IPS-20b (cell line): Measurements from ENCODE around the gene PTPRN2.

Experiments used
- H3K27ac ChIP-seq: one replicate; pipeline ENCODE4 v1.5.1; 2013; ENCODE audit warnings: low read length
- H3K27me3 ChIP-seq: 2 replicates; pipeline ENCODE4 v1.6.1; 2013; ENCODE audit warnings: mild to moderate bottlenecking, low read length, inconsistent platforms; ENCODE audit not compliant: insufficient read depth
- H3K36me3 ChIP-seq: 2 replicates; pipeline ENCODE4 v1.6.1; 2013; ENCODE audit warnings: low read depth, mild to moderate bottlenecking, inconsistent platforms, low read length, moderate library complexity; ENCODE audit not compliant: insufficient read depth
- H3K4me1 ChIP-seq: 2 replicates; pipeline ENCODE4 v1.6.1; 2013; ENCODE audit warnings: mild to moderate bottlenecking, control low read depth, inconsistent platforms, low read length, moderate library complexity; ENCODE audit not compliant: insufficient read depth
- H3K4me3 ChIP-seq: 2 replicates; pipeline ENCODE4 v1.5.1; 2013; ENCODE audit warnings: mild to moderate bottlenecking, low read length, inconsistent platforms
- H3K9ac ChIP-seq: 2 replicates; pipeline ENCODE4 v1.6.1; 2013; ENCODE audit warnings: low read depth, mild to moderate bottlenecking, inconsistent platforms, low read length, moderate library complexity
- H3K9me3 ChIP-seq: 2 replicates; pipeline ENCODE4 v1.6.1; 2013; ENCODE audit warnings: mild to moderate bottlenecking, low read depth, low read length, inconsistent platforms; ENCODE audit not compliant: insufficient read depth

Gene PTPRN2

GRCh38 chr7:158246960-158247673, 340.5 kb downstream of the PTPRN2 start:
- no peak overlapping the region for H3K4me3 ChIP-seq
- no peaks in the 10 kb centered on the region for H3K36me3 ChIP-seq
- H3K9me3 ChIP-seq = peaks cover 100% of the 10 kb centered on the region

DNA sequence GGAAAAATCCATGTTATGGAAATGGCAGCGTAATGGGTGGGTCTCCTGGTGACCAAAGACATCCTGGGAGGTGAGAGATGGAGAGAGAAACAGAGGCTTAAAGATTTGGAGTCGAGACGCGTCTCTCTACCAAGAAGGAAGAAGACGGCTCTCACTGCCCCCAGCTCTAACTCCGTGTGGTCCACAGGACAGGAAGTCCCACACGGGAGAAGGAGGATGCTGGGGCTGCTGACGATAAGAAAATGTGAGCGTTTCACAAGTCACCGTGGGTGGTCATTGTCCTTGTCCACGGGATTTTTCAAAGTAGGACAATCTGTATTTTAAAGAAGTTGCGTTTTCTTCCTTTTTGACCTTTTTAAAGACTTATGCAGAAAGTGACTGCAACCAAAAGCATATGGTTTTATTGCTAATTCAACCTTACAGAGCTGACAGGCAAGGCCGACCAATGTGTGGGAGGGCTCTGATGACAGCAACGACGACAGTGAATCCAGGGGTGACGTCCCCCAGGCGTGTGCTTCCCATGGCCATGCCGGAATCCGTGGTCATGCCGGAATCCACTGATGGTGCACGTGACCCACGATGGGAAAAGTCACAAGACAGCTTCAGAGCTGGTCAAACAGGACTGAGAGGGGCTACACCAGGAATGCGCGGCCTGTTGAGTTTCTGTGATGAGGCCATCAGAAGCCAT, 341.2 kb downstream of the PTPRN2 start:
- H3K4me1 ChIP-seq = no peaks in the 10 kb centered on the region
- H3K9me3 ChIP-seq = peaks cover 100% of the 10 kb centered on the region
- H3K4me3 ChIP-seq = no peak overlapping the region
- no peaks in the 10 kb centered on the region for H3K27me3 ChIP-seq
- no peak overlapping the region for H3K9ac ChIP-seq
- no peak overlapping the region for H3K27ac ChIP-seq
- no peaks in the 10 kb centered on the region for H3K36me3 ChIP-seq

More at GRCh38 chr7:158246960-158247673, 340.5 kb downstream of the PTPRN2 start:
- H3K4me1 ChIP-seq = no peaks in the 10 kb centered on the region
- H3K27me3 ChIP-seq = no peaks in the 10 kb centered on the region
- no peak overlapping the region for H3K27ac ChIP-seq
- no peak overlapping the region for H3K9ac ChIP-seq

GRCh38 chr7:158245724-158246041, 341.9 kb downstream of the PTPRN2 start:
- H3K27ac ChIP-seq = no peak overlapping the region
- H3K27me3 ChIP-seq = no peaks in the 10 kb centered on the region
- no peaks in the 10 kb centered on the region for H3K36me3 ChIP-seq
- no peaks in the 10 kb centered on the region for H3K4me1 ChIP-seq
- no peak overlapping the region for H3K4me3 ChIP-seq
- peaks cover 98% of the 10 kb centered on the region for H3K9me3 ChIP-seq
- H3K9ac ChIP-seq = no peak overlapping the region

GRCh38 chr7:158244873-158245723, 342.5 kb downstream of the PTPRN2 start:
- Histone ChIP-seq H3K27me3 (no peaks in the 10 kb centered on the region), H3K4me1 (no peaks in the 10 kb centered on the region), H3K9me3 (peaks cover 98% of the 10 kb centered on the region), H3K27ac (no peak overlapping the region), H3K4me3 (no peak overlapping the region), H3K9ac (no peak overlapping the region), H3K36me3 (no peaks in the 10 kb centered on the region)

DNA sequence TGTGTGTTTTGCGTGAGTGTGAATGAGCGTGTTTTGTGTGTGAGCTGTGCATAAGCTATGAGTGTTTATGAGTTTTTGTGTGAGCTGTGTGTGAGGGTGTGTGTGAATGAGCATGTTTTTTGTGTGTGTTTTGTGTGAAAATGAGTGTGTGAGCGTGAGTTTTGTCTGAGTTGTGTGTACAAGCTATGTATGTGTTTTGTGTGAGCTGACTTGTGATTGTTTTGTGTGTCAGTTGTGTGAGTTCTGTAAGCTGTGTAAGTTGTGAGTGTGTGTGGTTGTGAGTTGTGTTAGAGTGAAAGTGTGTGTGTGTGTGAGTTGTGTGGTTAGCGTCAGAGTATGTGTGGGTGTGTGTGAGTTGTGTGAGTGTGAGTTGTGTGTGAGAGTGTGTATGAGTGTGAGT, 343.2 kb downstream of the PTPRN2 start:
- no peaks in the 10 kb centered on the region for H3K36me3 ChIP-seq
- no peaks in the 10 kb centered on the region for H3K27me3 ChIP-seq
- H3K4me3 ChIP-seq = no peak overlapping the region; the same call in 1 of the 2 replicates
- no peak overlapping the region for H3K27ac ChIP-seq
- H3K9ac ChIP-seq = no peak overlapping the region
- no peaks in the 10 kb centered on the region for H3K4me1 ChIP-seq
- H3K9me3 ChIP-seq = peaks cover 98% of the 10 kb centered on the region

GRCh38 chr7:158241919-158242318, 345.7 kb downstream of the PTPRN2 start:
- no peaks in the 10 kb centered on the region for H3K36me3 ChIP-seq
- no peak overlapping the region for H3K4me3 ChIP-seq
- H3K27me3 ChIP-seq = no peaks in the 10 kb centered on the region
- H3K9me3 ChIP-seq = peaks cover 91% of the 10 kb centered on the region
- no peak overlapping the region for H3K27ac ChIP-seq
- H3K9ac ChIP-seq = no peak overlapping the region
- H3K4me1 ChIP-seq = no peaks in the 10 kb centered on the region

GRCh38 chr7:158240801-158241200, 346.8 kb downstream of the PTPRN2 start:
- Histone ChIP-seq H3K4me3 (no peak overlapping the region), H3K36me3 (no peaks in the 10 kb centered on the region), H3K9me3 (peaks cover 87% of the 10 kb centered on the region), H3K4me1 (no peaks in the 10 kb centered on the region), H3K27ac (no peak overlapping the region), H3K27me3 (no peaks in the 10 kb centered on the region), H3K9ac (no peak overlapping the region)

DNA sequence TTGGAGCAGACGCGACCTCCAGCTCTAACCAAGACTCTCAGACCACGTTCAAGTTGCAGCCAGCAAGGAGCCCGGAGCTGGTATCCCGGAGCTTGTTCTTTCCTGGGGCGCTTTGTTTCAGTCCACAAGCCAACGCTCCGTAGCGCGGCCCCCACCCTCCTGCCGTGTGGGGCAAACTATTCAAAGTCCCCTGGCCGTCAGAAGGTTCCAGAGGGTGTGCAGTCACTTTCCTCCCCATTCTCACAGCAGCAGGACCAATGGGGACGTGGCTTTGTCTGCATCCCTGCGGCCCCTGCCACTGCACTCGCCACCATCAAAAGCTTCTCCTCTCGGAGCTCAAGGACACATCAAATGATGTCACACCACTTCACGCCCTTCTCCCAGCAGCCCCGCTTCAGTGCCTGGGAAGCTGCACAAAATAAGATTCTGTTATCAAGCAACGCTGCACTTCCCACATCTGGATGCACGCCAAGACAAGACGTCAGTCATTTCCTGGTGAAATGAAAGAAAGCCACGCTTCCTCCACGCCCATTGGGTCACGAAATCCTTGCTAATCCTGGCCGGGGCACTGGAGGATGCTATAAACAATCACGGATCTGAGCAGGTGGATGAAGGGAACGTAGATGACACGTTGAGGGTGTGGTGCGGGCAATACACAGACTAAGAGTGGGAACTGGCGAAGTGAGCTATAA, 348.2 kb downstream of the PTPRN2 start:
- Histone ChIP-seq H3K9ac (no peak overlapping the region), H3K36me3 (no peaks in the 10 kb centered on the region), H3K4me3 (no peak overlapping the region), H3K27ac (no peak overlapping the region), H3K9me3 (peaks cover 86% of the 10 kb centered on the region), H3K4me1 (no peaks in the 10 kb centered on the region), H3K27me3 (no peaks in the 10 kb centered on the region)

GRCh38 chr7:158238616-158239289, 348.9 kb downstream of the PTPRN2 start:
- Histone ChIP-seq H3K4me1 (no peaks in the 10 kb centered on the region), H3K4me3 (no peak overlapping the region), H3K9me3 (peaks cover 86% of the 10 kb centered on the region), H3K27me3 (no peaks in the 10 kb centered on the region), H3K9ac (no peak overlapping the region), H3K36me3 (no peaks in the 10 kb centered on the region), H3K27ac (no peak overlapping the region)

GRCh38 chr7:158237672-158238335, 349.8 kb downstream of the PTPRN2 start:
- Histone ChIP-seq H3K27ac (no peak overlapping the region), H3K27me3 (no peaks in the 10 kb centered on the region), H3K36me3 (no peaks in the 10 kb centered on the region), H3K9ac (no peak overlapping the region), H3K9me3 (peaks cover 86% of the 10 kb centered on the region), H3K4me3 (no peak overlapping the region), H3K4me1 (no peaks in the 10 kb centered on the region)
